NCI-H1436 treated with DMSO at 0.1 percent for 48 hours (cell line): ENCODE measurements around the gene DLG2.

Experiments
- DNase-seq: peaks from one replicate; lab custom pipeline; 2025; lab: John Stamatoyannopoulos, UW

DLG2 gene

GRCh38 chr11:83521647-83522596, 2105.2 kb downstream of the DLG2 start:
- no peak for DNase-seq

- no peak for DNase-seq
These were observed 2106.3 kb downstream of the DLG2 start for GRCh38 chr11:83520849-83521248.

- DNase-seq = no peak
These were observed 2115.5 kb downstream of the DLG2 start for GRCh38 chr11:83511646-83512045.

- no peak for DNase-seq
These were observed 2116.3 kb downstream of the DLG2 start for GRCh38 chr11:83510530-83511460.

- DNase-seq = peak; percentile 75
These were observed 2118.3 kb downstream of the DLG2 start for GRCh38 chr11:83508804-83509203.

GRCh38 chr11:83502041-83502440, 2125.1 kb downstream of the DLG2 start:
- DNase-seq = no peak

- DNase-seq = no peak
These were observed 2133.2 kb downstream of the DLG2 start for GRCh38 chr11:83493917-83494316.

- no peak for DNase-seq
These were observed 2134.1 kb downstream of the DLG2 start for GRCh38 chr11:83493034-83493433.

- DNase-seq = no peak
These were observed 2143.3 kb downstream of the DLG2 start for GRCh38 chr11:83483808-83484207.

- no peak for DNase-seq
These were observed 2146.3 kb downstream of the DLG2 start for GRCh38 chr11:83480811-83481210.

GRCh38 chr11:83480251-83480650, 2146.9 kb downstream of the DLG2 start:
- DNase-seq = no peak

- no peak for DNase-seq
These were observed 2149.4 kb downstream of the DLG2 start for GRCh38 chr11:83477772-83478171.

GRCh38 chr11:83475760-83476159, 2151.4 kb downstream of the DLG2 start:
- DNase-seq = no peak

GRCh38 chr11:83473743-83474142, 2153.4 kb downstream of the DLG2 start:
- DNase-seq = no peak

GRCh38 chr11:83472806-83473205, 2154.3 kb downstream of the DLG2 start:
- no peak for DNase-seq

GRCh38 chr11:83471831-83472727, 2155.1 kb downstream of the DLG2 start:
- DNase-seq = no peak

- DNase-seq = no peak
These were observed 2159.3 kb downstream of the DLG2 start for GRCh38 chr11:83467837-83468236.

- peak; percentile 34 for DNase-seq
These were observed 2162.8 kb downstream of the DLG2 start for GRCh38 chr11:83464160-83464944.

GRCh38 chr11:83459798-83460197, 2167.3 kb downstream of the DLG2 start:
- DNase-seq = peak; percentile 8

GRCh38 chr11:83456566-83456965, 2170.6 kb downstream of the DLG2 start:
- no peak for DNase-seq

- DNase-seq = no peak
These were observed 2171.1 kb downstream of the DLG2 start for GRCh38 chr11:83456075-83456474.
